Activated naive CD8-positive, alpha-beta T cell treated with anti-CD3 and anti-CD28 coated beads, Interleukin-2, amount 10 ng/mL, durations not matched to agents 7 days and 5 days (primary cell): ENCODE results near the gene MICAL3. TPM values are rescaled to one million over a fixed set of nuclear protein-coding genes. Genes with fewer than 3 reads are reported as not detected.
"Not testable (repeated sequence)": the region's sequence is repeated elsewhere in the genome, so short reads cannot be mapped to it uniquely, and the experiment has no call there.

Experiments
- ATAC-seq: fragments of 150-1000 bp; cut with Tn5 transposase; one replicate; pipeline ENCODE4 v1.10.0; 2021; ENCODE audit warnings: low read depth, moderate library complexity
- POLR2A ChIA-PET: fragments of 350-600 bp; sonication (Branson Sonifier 250); formaldehyde crosslinking; loops from one replicate; lab custom pipeline; 2021; ENCODE audit warnings: antibody characterized with exemption; lab: Charles Lee
- DNase-seq: peaks from one replicate; pipeline ENCODE4 v3.0.0; 2021
- H3K27ac Mint-ChIP-seq: one replicate; pipeline ENCODE4 v1.8.0; 2022; ENCODE audit warnings: mild to moderate bottlenecking, mixed read lengths
- H3K27me3 Mint-ChIP-seq: one replicate; pipeline ENCODE4 v1.8.0; 2022; ENCODE audit warnings: mild to moderate bottlenecking, moderate library complexity, mixed read lengths
- H3K36me3 Mint-ChIP-seq: one replicate; pipeline ENCODE4 v1.8.0; 2021; ENCODE audit warnings: mild to moderate bottlenecking, mixed read lengths
- H3K4me1 Mint-ChIP-seq: one replicate; pipeline ENCODE4 v1.8.0; 2021; ENCODE audit warnings: mixed read lengths
- H3K4me3 Mint-ChIP-seq: one replicate; pipeline ENCODE4 v1.8.0; 2022; ENCODE audit warnings: mild to moderate bottlenecking, moderate library complexity, mixed read lengths
- H3K9me3 Mint-ChIP-seq: one replicate; pipeline ENCODE4 v1.8.0; 2021; ENCODE audit warnings: mixed read lengths
- total RNA-seq, 2 experiments: library from RNA; stranded (reverse); gene quantifications; one replicate each; pipeline ENCODE4 v1.2.3, GENCODE V29; 2021

Gene MICAL3
- total RNA-seq, 2 experiments from 2014 or later: 35.7 to 36.8 TPM

DNA sequence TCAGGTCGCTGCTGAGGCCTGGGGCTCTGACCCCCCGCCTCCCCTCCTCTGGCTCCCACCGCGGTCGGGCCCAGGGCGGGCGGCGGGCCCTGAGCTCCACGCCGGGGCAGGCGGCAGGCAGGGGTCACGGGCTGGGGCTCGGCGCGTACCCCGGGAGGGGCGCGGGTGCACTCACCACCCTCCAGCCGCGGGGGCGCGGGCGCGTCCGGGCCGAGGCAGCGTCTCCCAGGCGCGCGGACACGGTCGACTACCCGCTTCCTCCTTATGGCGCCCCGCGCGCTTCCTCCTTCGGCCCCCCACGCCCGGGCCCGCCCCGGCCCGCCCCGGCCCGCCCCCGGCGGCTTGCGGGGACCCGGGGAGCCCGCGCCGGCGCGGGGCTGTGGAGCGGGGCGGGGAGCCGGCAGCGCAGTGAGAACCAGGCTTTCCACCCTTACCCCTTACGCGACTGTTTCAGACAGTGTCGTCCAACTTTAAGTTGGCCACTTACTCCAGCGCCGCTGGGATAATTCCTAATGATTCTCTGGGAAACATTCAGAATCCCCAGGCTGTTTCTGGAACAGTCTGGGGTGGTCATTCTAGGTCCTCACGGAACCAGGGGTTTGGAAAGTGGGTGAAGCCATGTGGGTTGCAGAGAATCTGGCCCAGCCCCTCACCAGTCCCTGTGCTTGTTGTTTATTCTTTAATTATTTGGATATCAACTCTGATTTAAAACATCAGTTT is 250.0 kb downstream of the MICAL3 start, which contains the start of gene BID:
TSS of gene BID (minus strand) at position 264 of the 720 bp plus-strand sequence. CDS start 24,353 bp downstream, outside the sequence.
- Mint-ChIP-seq H3K4me3 (peak within 1 kb of the TSS; percentile 86), H3K27me3 (no peaks in the 10 kb centered on the region), H3K27ac (peak within 1 kb of the TSS; percentile 96), H3K9me3 (no peaks in the 10 kb centered on the region), H3K4me1 (peaks cover 49% of the 10 kb centered on the region), H3K36me3 (peaks cover 10% of the 10 kb centered on the region)
- ATAC-seq (peak; percentile 24), DNase-seq (peak; percentile 69)
- POLR2A ChIA-PET: interaction anchor here (0.7 to 2.5 kb wide), 7 partner anchors 9 to 303 kb away, joined by 3 to 8 read pairs (median 6); partner anchors contain the start of genes BCL2L13 and PEX26

DNA sequence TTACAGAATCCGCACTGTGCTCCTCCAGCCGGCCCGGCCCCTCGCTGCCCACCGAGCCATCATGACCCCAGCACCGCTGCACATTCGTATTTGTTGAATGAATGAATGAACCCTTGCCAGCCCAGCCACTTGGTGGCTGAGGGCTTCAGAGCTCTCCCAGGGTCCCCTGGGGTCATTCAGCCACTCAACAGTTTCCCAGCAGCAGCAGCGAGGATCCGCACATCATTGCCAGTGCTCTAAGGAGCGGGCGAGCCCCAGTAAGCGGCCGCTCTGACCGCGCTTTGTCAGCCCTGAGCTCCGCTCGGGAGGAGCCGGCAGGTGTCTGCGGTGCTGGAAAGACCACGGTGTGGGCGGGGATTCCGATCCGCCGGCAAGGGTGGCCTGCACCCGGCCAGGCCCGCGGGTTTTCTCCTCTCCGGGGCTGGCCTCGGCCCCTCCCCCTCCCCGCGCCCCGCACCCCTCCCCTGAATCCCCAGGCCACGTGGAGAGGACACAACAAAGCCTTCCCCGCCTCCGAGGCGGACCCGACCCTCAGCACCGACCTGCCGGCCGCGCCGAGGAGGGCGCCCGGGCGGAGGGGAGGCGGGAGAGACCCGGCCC is 250.7 kb downstream of the MICAL3 start:
- H3K36me3 Mint-ChIP-seq: peaks cover 5% of the 10 kb centered on the region

DNA sequence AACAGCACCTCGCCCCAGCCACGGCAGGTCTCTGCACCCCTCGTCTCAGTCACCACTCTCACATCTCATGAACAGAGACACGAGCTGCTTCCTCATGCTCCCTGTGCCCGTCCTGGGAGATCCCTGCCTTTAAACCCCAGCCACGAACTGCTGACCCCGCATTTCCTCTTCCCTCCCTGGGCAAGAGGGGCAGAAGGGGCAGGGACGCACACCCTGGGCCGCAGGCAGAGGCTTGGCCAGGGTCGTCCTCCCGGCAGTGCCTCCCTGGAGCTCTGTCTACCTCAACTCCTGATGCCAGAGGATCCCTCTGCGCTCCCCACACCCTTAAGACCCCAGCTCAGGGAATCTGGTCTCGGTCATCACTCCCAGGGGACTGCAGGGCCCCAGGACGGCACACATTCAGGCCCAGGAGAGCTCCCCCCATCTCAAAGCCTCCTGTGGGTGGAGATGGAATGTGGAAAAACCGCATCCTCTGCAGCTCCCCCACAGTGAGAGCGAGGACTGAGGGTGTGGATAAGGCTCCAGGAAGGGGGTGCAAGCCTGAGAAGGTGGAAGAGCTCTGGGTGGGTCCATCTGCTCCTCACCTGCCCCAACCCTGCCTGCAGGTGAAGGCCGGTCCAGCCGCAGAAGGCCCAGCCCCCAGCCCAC is 251.3 kb downstream of the MICAL3 start:
- H3K4me1 Mint-ChIP-seq: peaks cover 40% of the 10 kb centered on the region

More for the DNA sequence above, 250.7 kb downstream of the MICAL3 start:
- no peaks in the 10 kb centered on the region for H3K9me3 Mint-ChIP-seq
- H3K27me3 Mint-ChIP-seq: no peaks in the 10 kb centered on the region
- peak overlapping the region; percentile 86 for H3K4me3 Mint-ChIP-seq
- peak; percentile 78 for DNase-seq
- peaks cover 44% of the 10 kb centered on the region for H3K4me1 Mint-ChIP-seq
- peak; percentile 51 for ATAC-seq
- POLR2A ChIA-PET: interaction anchor here (1.4 to 2.5 kb wide), 5 partner anchors 9 to 304 kb away, joined by 5 to 8 read pairs (median 6); partner anchors contain the start of genes BCL2L13 and PEX26
- peak overlapping the region; percentile 58 for H3K27ac Mint-ChIP-seq

DNA sequence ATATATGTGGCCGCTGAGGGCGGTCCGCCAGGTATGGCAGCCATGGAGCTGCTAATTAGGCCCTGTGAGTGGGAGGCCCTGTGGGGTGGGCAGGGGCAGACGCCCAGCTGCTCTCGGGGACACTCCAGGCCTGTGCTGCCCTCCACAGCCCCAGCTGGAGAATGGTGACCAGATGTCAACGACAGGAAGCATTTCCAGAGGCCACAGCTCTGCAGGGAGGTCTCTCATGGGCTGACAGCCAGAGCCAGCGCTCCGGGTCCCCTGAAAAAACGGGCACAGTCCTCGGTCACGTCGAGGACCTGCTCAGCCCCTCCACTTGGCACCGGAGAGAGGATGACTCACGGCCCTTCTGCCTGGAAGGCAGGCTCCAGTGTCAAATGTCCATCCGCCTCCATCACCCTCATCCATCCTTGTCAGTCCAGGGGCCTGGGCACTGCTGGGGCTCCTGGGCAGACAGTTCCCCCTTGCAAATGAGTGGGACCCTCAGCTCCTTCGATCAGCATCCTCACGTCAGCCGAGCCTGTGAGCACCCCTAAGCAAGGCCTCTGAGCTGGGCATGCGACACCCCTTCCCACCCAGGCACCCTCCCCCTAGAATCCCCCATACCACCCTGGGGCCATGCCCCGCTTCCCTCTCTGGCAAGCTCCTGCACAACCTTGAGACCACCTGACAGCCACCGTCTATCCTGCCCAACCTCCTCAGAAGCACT is 252.0 kb downstream of the MICAL3 start:
- peaks cover 3% of the 10 kb centered on the region for H3K27me3 Mint-ChIP-seq
- H3K4me3 Mint-ChIP-seq: peak overlapping the region; percentile 86
- peaks cover 42% of the 10 kb centered on the region for H3K4me1 Mint-ChIP-seq
- H3K9me3 Mint-ChIP-seq: no peaks in the 10 kb centered on the region
- ATAC-seq (no peak), DNase-seq (no peak)
- POLR2A ChIA-PET: interaction anchor here (0.6 to 2.5 kb wide), 6 partner anchors 9 to 380 kb away, joined by 4 to 8 read pairs (median 6); partner anchors contain the start of genes BCL2L13 and PEX26
- peak overlapping the region; percentile 30 for H3K27ac Mint-ChIP-seq
- H3K36me3 Mint-ChIP-seq: peaks cover 3% of the 10 kb centered on the region

More for the DNA sequence above, 251.3 kb downstream of the MICAL3 start:
- DNase-seq (no peak), ATAC-seq (no peak)
- no peaks in the 10 kb centered on the region for H3K9me3 Mint-ChIP-seq
- H3K27me3 Mint-ChIP-seq: no peaks in the 10 kb centered on the region
- POLR2A ChIA-PET: interaction anchor here (1.1 to 2.5 kb wide), 5 partner anchors 9 to 304 kb away, joined by 4 to 8 read pairs (median 6); partner anchors contain the start of genes BCL2L13 and PEX26
- peak overlapping the region; percentile 58 for H3K27ac Mint-ChIP-seq
- peak overlapping the region; percentile 86 for H3K4me3 Mint-ChIP-seq
- peaks cover 3% of the 10 kb centered on the region for H3K36me3 Mint-ChIP-seq

- peak overlapping the region; percentile 8 for H3K27ac Mint-ChIP-seq
- H3K27me3 Mint-ChIP-seq: peaks cover 5% of the 10 kb centered on the region
- peaks cover 38% of the 10 kb centered on the region for H3K4me1 Mint-ChIP-seq
- POLR2A ChIA-PET: no interaction called here
- ATAC-seq: no peak
- H3K36me3 Mint-ChIP-seq: peaks cover 3% of the 10 kb centered on the region
- no peaks in the 10 kb centered on the region for H3K9me3 Mint-ChIP-seq
- H3K4me3 Mint-ChIP-seq: no peak overlapping the region
- DNase-seq: no peak
Measured at GRCh38 chr22:17770180-17771077, 253.9 kb downstream of the MICAL3 start.

DNA sequence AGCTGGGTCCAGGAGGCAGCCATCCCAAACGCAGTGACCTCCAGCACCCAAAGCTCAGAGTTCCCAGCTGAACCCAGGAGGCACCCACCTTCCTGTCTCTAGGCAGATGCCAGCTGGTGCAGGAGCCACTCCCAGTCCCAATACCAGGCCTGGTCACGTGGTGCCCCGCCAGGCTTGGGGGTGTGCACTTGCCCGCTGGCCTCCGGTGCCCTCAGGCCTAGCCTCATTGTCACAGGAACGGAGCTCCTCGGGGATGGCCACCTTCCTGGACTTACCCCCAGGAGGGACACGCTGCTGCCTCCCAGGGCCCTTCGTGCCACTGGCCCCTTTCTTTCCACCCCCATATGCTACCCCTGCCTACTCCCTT is 254.7 kb downstream of the MICAL3 start:
- POLR2A ChIA-PET: no interaction called here
- DNase-seq (no peak), ATAC-seq (no peak)
- peaks cover 33% of the 10 kb centered on the region for H3K4me1 Mint-ChIP-seq
- H3K36me3 Mint-ChIP-seq: peaks cover 3% of the 10 kb centered on the region
- H3K9me3 Mint-ChIP-seq: no peaks in the 10 kb centered on the region
- H3K27ac Mint-ChIP-seq: peak overlapping the region; percentile 14
- no peak overlapping the region for H3K4me3 Mint-ChIP-seq
- H3K27me3 Mint-ChIP-seq: peaks cover 10% of the 10 kb centered on the region

GRCh38 chr22:17769013-17769715 is 255.2 kb downstream of the MICAL3 start:
- DNase-seq: no peak
- Mint-ChIP-seq H3K27me3 (peaks cover 10% of the 10 kb centered on the region), H3K27ac (no peak overlapping the region), H3K36me3 (peaks cover 3% of the 10 kb centered on the region), H3K4me3 (no peak overlapping the region), H3K4me1 (peaks cover 35% of the 10 kb centered on the region), H3K9me3 (no peaks in the 10 kb centered on the region)
- ATAC-seq: no peak
- POLR2A ChIA-PET: no interaction called here

DNA sequence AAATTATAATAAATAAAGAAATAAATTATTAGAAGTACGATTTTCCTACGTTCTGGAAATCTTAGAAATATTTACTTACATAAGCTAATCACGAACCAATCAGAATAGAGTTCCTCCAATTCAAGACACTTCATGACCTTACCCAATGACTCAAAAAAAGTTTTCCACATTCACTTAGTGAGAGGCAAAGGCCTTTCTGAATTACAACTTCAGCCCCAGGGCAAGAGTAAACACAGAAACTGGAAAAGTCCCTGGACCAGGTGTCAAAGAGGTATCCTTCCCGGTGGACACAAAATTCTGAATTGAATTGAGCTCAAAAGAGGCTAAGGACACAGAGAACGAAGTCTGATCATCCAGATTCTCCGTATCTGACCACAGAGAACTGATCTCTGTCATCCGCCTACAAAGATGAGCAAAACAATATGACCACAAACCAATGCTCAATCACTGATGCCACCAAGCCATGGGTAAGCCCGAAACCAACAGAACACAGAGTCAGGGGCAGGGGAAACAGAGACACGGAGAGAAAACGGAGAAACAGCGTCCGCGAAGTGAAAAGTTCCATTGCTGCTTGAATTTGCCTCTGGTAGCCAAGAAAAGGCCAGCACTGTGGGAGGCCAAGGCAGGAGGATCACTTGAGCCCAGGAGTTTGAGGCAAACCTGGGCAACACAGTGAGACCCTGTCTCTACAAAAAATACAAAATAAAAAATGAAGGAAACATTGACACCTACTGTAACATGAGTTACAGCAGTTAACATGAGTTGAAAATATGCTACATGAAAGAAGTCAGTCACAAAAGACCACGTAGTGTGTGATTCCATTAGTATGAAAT is 256.9 kb downstream of the MICAL3 start:
- DNase-seq: no peak
- Mint-ChIP-seq H3K9me3 (no peaks in the 10 kb centered on the region), H3K4me1 (peaks cover 27% of the 10 kb centered on the region), H3K36me3 (no peaks in the 10 kb centered on the region), H3K27me3 (peaks cover 10% of the 10 kb centered on the region), H3K4me3 (peak overlapping the region; percentile 77), H3K27ac (peak overlapping the region; percentile 73)
- POLR2A ChIA-PET: interaction anchor here (1.4 to 1.6 kb wide), 3 partner anchors 10 to 14 kb away, joined by 3 to 7 read pairs (median 6); no protein-coding TSS in a partner anchor
- peak; percentile 81 for ATAC-seq

GRCh38 chr22:17764852-17765251 is 259.5 kb downstream of the MICAL3 start:
- ATAC-seq, DNase-seq, H3K27ac Mint-ChIP-seq, H3K36me3 Mint-ChIP-seq, H3K9me3 Mint-ChIP-seq, H3K4me3 Mint-ChIP-seq: not testable (repeated sequence)
- POLR2A ChIA-PET: interaction anchor here (0.6 kb wide), 1 partner anchor 425 kb away, joined by 4 read pairs; no protein-coding TSS in a partner anchor
- Mint-ChIP-seq H3K4me1 (peaks cover 18% of the 10 kb centered on the region), H3K27me3 (peaks cover 10% of the 10 kb centered on the region)

GRCh38 chr22:17764036-17764435 is 260.3 kb downstream of the MICAL3 start:
- no peak for ATAC-seq
- H3K27me3 Mint-ChIP-seq: peaks cover 10% of the 10 kb centered on the region
- peaks cover 18% of the 10 kb centered on the region for H3K4me1 Mint-ChIP-seq
- no peak overlapping the region for H3K4me3 Mint-ChIP-seq
- H3K27ac Mint-ChIP-seq: no peak overlapping the region
- H3K9me3 Mint-ChIP-seq: no peaks in the 10 kb centered on the region
- POLR2A ChIA-PET: interaction anchor here (0.5 kb wide), 1 partner anchor 42 kb away, joined by 3 read pairs; no protein-coding TSS in a partner anchor
- DNase-seq: no peak
- no peaks in the 10 kb centered on the region for H3K36me3 Mint-ChIP-seq

- POLR2A ChIA-PET: interaction anchor here (0.6 kb wide), 1 partner anchor 14 kb away, joined by 3 read pairs; no protein-coding TSS in a partner anchor
- H3K4me3 Mint-ChIP-seq, H3K9me3 Mint-ChIP-seq, H3K36me3 Mint-ChIP-seq, ATAC-seq, H3K27ac Mint-ChIP-seq, DNase-seq: not testable (repeated sequence)
- peaks cover 18% of the 10 kb centered on the region for H3K4me1 Mint-ChIP-seq
- H3K27me3 Mint-ChIP-seq: peaks cover 10% of the 10 kb centered on the region
Measured at GRCh38 chr22:17763442-17763841, 260.9 kb downstream of the MICAL3 start.
